WTC11 (cell line): ENCODE results near the gene ACOXL. TPM values are rescaled to one million over a fixed set of nuclear protein-coding genes. Genes with fewer than 3 reads are reported as not detected.

Experiments
- ATAC-seq: fragments of 200-7000 bp; cut with Tn5 transposase; 2 replicates; pipeline ENCODE4 v1.10.0; 2021; ENCODE audit warnings: mild to moderate bottlenecking, moderate library complexity
- CTCF ChIA-PET: fragments of 300-600 bp; sonication (Branson Sonifier 250); formaldehyde crosslinking; loops from one replicate; lab custom pipeline; 2021; ENCODE audit warnings: antibody characterized with exemption; lab: Charles Lee
- POLR2A ChIA-PET: fragments of 350-600 bp; sonication (Branson Sonifier 250); formaldehyde crosslinking; loops from one replicate; lab custom pipeline; 2021; ENCODE audit warnings: antibody characterized with exemption; lab: Charles Lee
- DNase-seq: peaks from one replicate; pipeline ENCODE4 v3.0.0; 2021; ENCODE audit warnings: low spot score
- H3K27ac Mint-ChIP-seq: 2 replicates; pipeline ENCODE4 v1.8.0; 2021; ENCODE audit warnings: mixed read lengths
- H3K27me3 Mint-ChIP-seq: 2 replicates; pipeline ENCODE4 v1.8.0; 2021; ENCODE audit warnings: low read depth, mild to moderate bottlenecking, moderate library complexity, mixed read lengths
- H3K36me3 Mint-ChIP-seq: 2 replicates; pipeline ENCODE4 v1.8.0; 2021; ENCODE audit warnings: mixed read lengths
- H3K4me1 Mint-ChIP-seq: 2 replicates; pipeline ENCODE4 v1.8.0; 2022; ENCODE audit warnings: mixed read lengths
- H3K4me3 Mint-ChIP-seq: 2 replicates; pipeline ENCODE4 v1.8.0; 2021; ENCODE audit warnings: mild to moderate bottlenecking, moderate library complexity, mixed read lengths
- H3K9me3 Mint-ChIP-seq: 2 replicates; pipeline ENCODE4 v1.8.0; 2021; ENCODE audit warnings: mixed read lengths
- ATF6 ChIP-seq: sonication (generic); formaldehyde crosslinking; IDR thresholded peaks from 2 replicates; pipeline ENCODE4 v1.8.1; 2023; ENCODE audit warnings: mild to moderate bottlenecking, missing genetic modification reagents
- E2F1 ChIP-seq: sonication (generic); formaldehyde crosslinking; IDR thresholded peaks from 2 replicates; pipeline ENCODE4 v1.8.0; 2022; ENCODE audit warnings: mild to moderate bottlenecking, missing genetic modification reagents
- E2F5 ChIP-seq: sonication (generic); formaldehyde crosslinking; IDR thresholded peaks from 2 replicates; pipeline ENCODE4 v1.8.1; 2022; ENCODE audit warnings: mild to moderate bottlenecking, moderate library complexity, missing genetic modification reagents
- ELF4 ChIP-seq: sonication (generic); formaldehyde crosslinking; IDR thresholded peaks from 2 replicates; pipeline ENCODE4 v1.8.1; 2022; ENCODE audit warnings: low read depth, mild to moderate bottlenecking, moderate library complexity, missing genetic modification reagents
- KAT7 ChIP-seq: sonication (generic); formaldehyde crosslinking; IDR thresholded peaks from 2 replicates; pipeline ENCODE4 v1.8.1; 2023; ENCODE audit warnings: missing genetic modification reagents, mild to moderate bottlenecking, borderline replicate concordance
- MLX ChIP-seq: sonication (generic); formaldehyde crosslinking; IDR thresholded peaks from 2 replicates; pipeline ENCODE4 v1.8.1; 2023; ENCODE audit warnings: mild to moderate bottlenecking, missing genetic modification reagents, moderate library complexity
- MYBL2 ChIP-seq: sonication (generic); formaldehyde crosslinking; IDR thresholded peaks from 2 replicates; pipeline ENCODE4 v1.8.1; 2023; ENCODE audit warnings: mild to moderate bottlenecking, moderate library complexity, missing genetic modification reagents
- NFATC4 ChIP-seq: fragments of 250-450 bp; sonication (Bioruptor Pico); IDR thresholded peaks from 2 replicates; pipeline ENCODE4 v1.9.0; 2021; ENCODE audit warnings: mild to moderate bottlenecking
- OVOL2 ChIP-seq: fragments of 250-450 bp; sonication (Bioruptor Pico); IDR thresholded peaks from 2 replicates; pipeline ENCODE4 v1.9.0; 2021; ENCODE audit warnings: mild to moderate bottlenecking, borderline replicate concordance
- SOX15 ChIP-seq: fragments of 250-450 bp; sonication (Bioruptor Pico); IDR thresholded peaks from 2 replicates; pipeline ENCODE4 v1.9.0; 2021; ENCODE audit warnings: mild to moderate bottlenecking
- ZNF121 ChIP-seq: sonication (generic); formaldehyde crosslinking; IDR thresholded peaks from 2 replicates; pipeline ENCODE4 v1.8.0; 2023; ENCODE audit warnings: missing genetic modification reagents
- ZNF512 ChIP-seq: sonication (generic); formaldehyde crosslinking; IDR thresholded peaks from 2 replicates; pipeline ENCODE4 v1.8.1; 2022; ENCODE audit warnings: missing genetic modification reagents, borderline replicate concordance
- ZNF532 ChIP-seq: fragments of 250-450 bp; sonication (Bioruptor Pico); IDR thresholded peaks from 2 replicates; pipeline ENCODE4 v1.9.0; 2021; ENCODE audit warnings: mild to moderate bottlenecking, borderline replicate concordance
- total RNA-seq: library from RNA; stranded (reverse); gene quantifications from 3 replicates; pipeline ENCODE4 v1.2.3, GENCODE V29; 2021
- TF ChIP-seq, protein P1 (sequence below): sonication (generic); formaldehyde crosslinking; IDR thresholded peaks from 2 replicates; pipeline ENCODE4 v1.8.0; 2022; ENCODE audit warnings: mild to moderate bottlenecking, missing genetic modification reagents

ACOXL gene
- total RNA-seq, 1 experiment from 2014 or later, result 14.9 TPM

GRCh38 chr2:110838657-110839384, 106.4 kb downstream of the ACOXL start:
- peaks cover 4% of the 10 kb centered on the region; the same call in 1 of the 2 replicates for H3K36me3 Mint-ChIP-seq
- DNase-seq (no peak), ATAC-seq (no peak)
- no peak overlapping the region for H3K4me3 Mint-ChIP-seq
- peaks cover 67% of the 10 kb centered on the region for H3K4me1 Mint-ChIP-seq
- TF ChIP-seq ATF6 (CRISPR knock-in tag) (no peak), KAT7 (CRISPR knock-in tag) (no peak), SOX15 (CRISPR knock-in tag) (no peak), NFATC4 (CRISPR knock-in tag) (no peak), E2F5 (no peak), ELF4 (no peak), OVOL2 (CRISPR knock-in tag) (no peak), ZNF512 (CRISPR knock-in tag) (no peak)
- H3K9me3 Mint-ChIP-seq, result no peaks in the 10 kb centered on the region
- ChIA-PET POLR2A (interaction anchor here (0.7 kb wide), 1 partner anchor 169 kb away, joined by 3 read pairs; no protein-coding TSS in a partner anchor), CTCF (interaction anchor here (0.9 kb wide), 1 partner anchor 26 kb away, joined by 4 read pairs; no protein-coding TSS in a partner anchor)
- no peaks in the 10 kb centered on the region for H3K27me3 Mint-ChIP-seq
- H3K27ac Mint-ChIP-seq, result no peak overlapping the region

- peaks cover 51% of the 10 kb centered on the region for H3K4me1 Mint-ChIP-seq
- POLR2A ChIA-PET, result no interaction called here
- no peaks in the 10 kb centered on the region for H3K27me3 Mint-ChIP-seq
- ATAC-seq (no peak), DNase-seq (no peak)
- H3K9me3 Mint-ChIP-seq, result peaks cover 3% of the 10 kb centered on the region; the same call in 1 of the 2 replicates
- no peak overlapping the region for H3K4me3 Mint-ChIP-seq
- CTCF ChIA-PET, result interaction anchor here (1.1 kb wide), 1 partner anchor 18 kb away, joined by 3 read pairs; no protein-coding TSS in a partner anchor
- peaks cover 9% of the 10 kb centered on the region; the same call in 1 of the 2 replicates for H3K36me3 Mint-ChIP-seq
- no peak for TF ChIP-seq MYBL2 (CRISPR knock-in tag)
- no peak overlapping the region for H3K27ac Mint-ChIP-seq
Measured at GRCh38 chr2:110840508-110840907, 108.1 kb downstream of the ACOXL start.

DNA sequence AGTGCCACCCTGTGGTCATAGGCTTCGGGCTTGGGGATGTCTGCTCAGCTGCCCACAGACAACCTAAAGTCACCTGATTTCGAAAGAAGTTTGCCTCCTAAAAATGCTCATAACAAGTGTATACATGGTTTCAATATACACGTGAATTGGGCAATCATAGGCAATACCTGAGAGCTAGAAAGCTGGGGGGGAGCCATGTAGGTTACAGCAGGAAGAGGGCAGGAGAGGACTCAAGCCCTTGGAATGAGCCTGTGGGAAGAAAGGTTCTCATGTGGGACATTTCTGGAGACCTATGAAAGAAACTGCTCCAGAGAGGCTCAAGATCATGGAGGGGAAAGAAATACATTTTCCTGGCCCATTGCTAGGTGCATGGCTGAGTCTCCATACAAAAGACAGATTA, 109.7 kb downstream of the ACOXL start:
- no peak overlapping the region for H3K4me3 Mint-ChIP-seq
- H3K27me3 Mint-ChIP-seq, result no peaks in the 10 kb centered on the region
- DNase-seq (no peak), ATAC-seq (no peak)
- POLR2A ChIA-PET, result no interaction called here
- H3K36me3 Mint-ChIP-seq, result peaks cover 9% of the 10 kb centered on the region; the same call in 1 of the 2 replicates
- CTCF ChIA-PET, result no interaction called here
- H3K4me1 Mint-ChIP-seq, result peaks cover 46% of the 10 kb centered on the region
- no peak overlapping the region for H3K27ac Mint-ChIP-seq
- H3K9me3 Mint-ChIP-seq, result peaks cover 4% of the 10 kb centered on the region; the same call in 1 of the 2 replicates
- no peak for TF ChIP-seq ZNF121 (CRISPR knock-in tag)
- TF ChIP-seq, protein P1, sequence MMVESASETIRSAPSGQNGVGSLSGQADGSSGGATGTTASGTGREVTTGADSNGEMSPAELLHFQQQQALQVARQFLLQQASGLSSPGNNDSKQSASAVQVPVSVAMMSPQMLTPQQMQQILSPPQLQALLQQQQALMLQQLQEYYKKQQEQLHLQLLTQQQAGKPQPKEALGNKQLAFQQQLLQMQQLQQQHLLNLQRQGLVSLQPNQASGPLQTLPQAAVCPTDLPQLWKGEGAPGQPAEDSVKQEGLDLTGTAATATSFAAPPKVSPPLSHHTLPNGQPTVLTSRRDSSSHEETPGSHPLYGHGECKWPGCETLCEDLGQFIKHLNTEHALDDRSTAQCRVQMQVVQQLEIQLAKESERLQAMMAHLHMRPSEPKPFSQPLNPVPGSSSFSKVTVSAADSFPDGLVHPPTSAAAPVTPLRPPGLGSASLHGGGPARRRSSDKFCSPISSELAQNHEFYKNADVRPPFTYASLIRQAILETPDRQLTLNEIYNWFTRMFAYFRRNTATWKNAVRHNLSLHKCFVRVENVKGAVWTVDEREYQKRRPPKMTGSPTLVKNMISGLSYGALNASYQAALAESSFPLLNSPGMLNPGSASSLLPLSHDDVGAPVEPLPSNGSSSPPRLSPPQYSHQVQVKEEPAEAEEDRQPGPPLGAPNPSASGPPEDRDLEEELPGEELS (CRISPR knock-in tag), result no peak
- no peak for TF ChIP-seq E2F1 (CRISPR knock-in tag)
- TF ChIP-seq ZNF532 (CRISPR knock-in tag), result no peak
- TF ChIP-seq MLX (CRISPR knock-in tag), result no peak
